ENCODE results near the gene MAG.

DNA sequence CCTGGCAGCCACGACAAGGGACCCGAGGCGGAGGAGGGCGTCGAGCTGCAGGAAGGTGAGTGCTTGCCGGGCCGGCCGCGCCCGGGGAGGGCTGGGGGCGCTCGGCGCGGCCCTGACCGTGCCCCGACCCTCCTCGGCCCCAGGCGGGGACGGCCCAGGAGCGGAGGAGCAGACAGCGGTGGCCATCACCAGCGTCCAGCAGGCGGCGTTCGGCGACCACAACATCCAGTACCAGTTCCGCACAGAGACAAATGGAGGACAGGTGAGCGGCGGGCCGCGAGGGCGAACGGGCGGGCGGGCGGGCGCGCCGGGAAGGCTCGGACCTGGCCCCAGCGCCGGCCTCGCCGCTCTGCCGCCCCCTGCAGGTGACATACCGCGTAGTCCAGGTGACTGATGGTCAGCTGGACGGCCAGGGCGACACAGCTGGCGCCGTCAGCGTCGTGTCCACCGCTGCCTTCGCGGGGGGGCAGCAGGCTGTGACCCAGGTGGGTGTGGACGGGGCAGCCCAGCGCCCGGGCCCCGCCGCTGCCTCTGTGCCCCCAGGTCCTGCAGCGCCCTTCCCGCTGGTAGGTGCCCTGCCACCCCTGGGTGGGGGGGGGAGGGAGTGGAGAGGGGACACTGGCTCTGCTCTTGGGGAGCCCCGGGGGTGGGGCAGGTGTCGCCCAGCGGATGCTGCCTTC is 22.4 kb upstream of the MAG start:
- TF ChIP-seq TOX (CRISPR knock-in tag; IDR thresholded peaks at IDR 0.05; ENCODE audit: borderline replicate concordance) (no peak), ARNTL (CRISPR knock-in tag; IDR thresholded peaks at IDR 0.05; ENCODE audit: borderline replicate concordance, low read depth) (no peak)
- TF ChIP-seq, protein P1, sequence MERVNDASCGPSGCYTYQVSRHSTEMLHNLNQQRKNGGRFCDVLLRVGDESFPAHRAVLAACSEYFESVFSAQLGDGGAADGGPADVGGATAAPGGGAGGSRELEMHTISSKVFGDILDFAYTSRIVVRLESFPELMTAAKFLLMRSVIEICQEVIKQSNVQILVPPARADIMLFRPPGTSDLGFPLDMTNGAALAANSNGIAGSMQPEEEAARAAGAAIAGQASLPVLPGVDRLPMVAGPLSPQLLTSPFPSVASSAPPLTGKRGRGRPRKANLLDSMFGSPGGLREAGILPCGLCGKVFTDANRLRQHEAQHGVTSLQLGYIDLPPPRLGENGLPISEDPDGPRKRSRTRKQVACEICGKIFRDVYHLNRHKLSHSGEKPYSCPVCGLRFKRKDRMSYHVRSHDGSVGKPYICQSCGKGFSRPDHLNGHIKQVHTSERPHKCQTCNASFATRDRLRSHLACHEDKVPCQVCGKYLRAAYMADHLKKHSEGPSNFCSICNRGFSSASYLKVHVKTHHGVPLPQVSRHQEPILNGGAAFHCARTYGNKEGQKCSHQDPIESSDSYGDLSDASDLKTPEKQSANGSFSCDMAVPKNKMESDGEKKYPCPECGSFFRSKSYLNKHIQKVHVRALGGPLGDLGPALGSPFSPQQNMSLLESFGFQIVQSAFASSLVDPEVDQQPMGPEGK (CRISPR knock-in tag; IDR thresholded peaks at IDR 0.05; ENCODE audit: borderline replicate concordance): no peak

Measured in SK-N-SH treated with all-trans-retinoic acid at 6 μM for 48 hours (cell line).